MM.1S (cell line): Measurements from ENCODE around the gene RNF212.

Source experiments
- EZH2phosphoT487 ChIP-seq: fragments of 300-600 bp; sonication (generic); IDR thresholded peaks from 2 replicates; pipeline ENCODE4 v1.6.1; 2018; ENCODE audit warnings: antibody characterized with exemption, low read length
- TF ChIP-seq, protein P1 (sequence below): fragments of 300-600 bp; sonication (generic); IDR thresholded peaks from 2 replicates; pipeline ENCODE4 v1.5.1; 2016; ENCODE audit warnings: antibody characterized with exemption, low read length, mixed read lengths

DNA sequence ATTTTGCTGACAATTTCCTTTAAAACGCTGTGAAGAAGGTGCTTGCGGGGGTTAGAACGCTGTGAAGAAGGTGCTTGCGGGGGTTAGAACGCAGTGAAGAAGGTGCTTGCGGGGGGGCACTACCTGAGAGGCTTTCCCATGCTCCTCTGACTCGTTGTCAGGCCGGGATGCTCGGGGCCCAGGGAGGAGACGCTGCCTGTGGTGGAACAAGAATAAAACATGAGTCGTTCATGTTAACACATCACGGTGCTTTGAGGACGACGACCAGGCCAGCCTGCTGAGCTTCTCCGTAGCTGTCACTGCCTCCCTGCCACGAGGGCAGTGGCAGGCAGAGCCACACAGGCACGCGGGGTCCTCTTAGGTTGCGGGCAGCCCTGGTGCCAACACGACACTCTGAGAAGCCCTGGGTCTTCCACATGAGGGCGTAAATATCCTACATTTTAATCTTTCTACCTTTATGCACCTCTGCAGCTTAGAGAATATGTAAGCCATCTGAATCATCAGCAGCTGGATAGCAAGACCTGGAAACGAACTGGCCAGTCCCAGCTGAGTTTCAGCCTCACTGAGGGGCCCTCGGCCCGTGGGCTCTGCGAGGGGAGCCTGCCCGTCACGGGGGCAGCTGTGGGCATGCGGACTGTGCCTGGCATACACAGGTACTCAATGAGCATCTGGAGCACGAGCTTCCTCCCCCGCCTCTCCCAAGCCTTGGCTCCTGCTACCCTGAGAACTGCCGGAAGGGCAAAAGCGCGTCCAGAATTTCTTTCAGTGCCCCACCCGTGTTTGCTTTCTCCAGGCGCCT is 55.0 kb downstream of the RNF212 start:
- TF ChIP-seq, protein P1, sequence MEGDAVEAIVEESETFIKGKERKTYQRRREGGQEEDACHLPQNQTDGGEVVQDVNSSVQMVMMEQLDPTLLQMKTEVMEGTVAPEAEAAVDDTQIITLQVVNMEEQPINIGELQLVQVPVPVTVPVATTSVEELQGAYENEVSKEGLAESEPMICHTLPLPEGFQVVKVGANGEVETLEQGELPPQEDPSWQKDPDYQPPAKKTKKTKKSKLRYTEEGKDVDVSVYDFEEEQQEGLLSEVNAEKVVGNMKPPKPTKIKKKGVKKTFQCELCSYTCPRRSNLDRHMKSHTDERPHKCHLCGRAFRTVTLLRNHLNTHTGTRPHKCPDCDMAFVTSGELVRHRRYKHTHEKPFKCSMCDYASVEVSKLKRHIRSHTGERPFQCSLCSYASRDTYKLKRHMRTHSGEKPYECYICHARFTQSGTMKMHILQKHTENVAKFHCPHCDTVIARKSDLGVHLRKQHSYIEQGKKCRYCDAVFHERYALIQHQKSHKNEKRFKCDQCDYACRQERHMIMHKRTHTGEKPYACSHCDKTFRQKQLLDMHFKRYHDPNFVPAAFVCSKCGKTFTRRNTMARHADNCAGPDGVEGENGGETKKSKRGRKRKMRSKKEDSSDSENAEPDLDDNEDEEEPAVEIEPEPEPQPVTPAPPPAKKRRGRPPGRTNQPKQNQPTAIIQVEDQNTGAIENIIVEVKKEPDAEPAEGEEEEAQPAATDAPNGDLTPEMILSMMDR: no peak
- TF ChIP-seq EZH2phosphoT487: no peak
